A673 (cell line): Measurements from ENCODE around the gene PLAC1. TPM values are rescaled to one million over a fixed set of nuclear protein-coding genes. Genes with fewer than 3 reads are reported as not detected.

Experiments
- BruUV-seq: library from RNA; stranded (reverse); fragments of 400-500 nt; replicated peaks from 2 replicates; lab custom pipeline; 2021; lab: Mats Ljungman, UMichigan
- CTCF ChIA-PET: fragments of 300-600 bp; sonication (Branson Sonifier 250); formaldehyde crosslinking; loops from one replicate; lab custom pipeline; 2022; ENCODE audit warnings: antibody characterized with exemption; lab: Charles Lee
- POLR2A ChIA-PET: fragments of 300-600 bp; sonication (Branson Sonifier 250); formaldehyde crosslinking; loops from one replicate; lab custom pipeline; 2022; ENCODE audit warnings: antibody characterized with exemption; ENCODE audit not compliant: low non-redundant PET; lab: Charles Lee
- DNase-seq: peaks from one replicate; pipeline ENCODE4 v3.0.0-alpha.2; 2015; ENCODE audit warnings: low spot score
- H3K27ac ChIP-seq: fragments of 200-600 bp; sonication (generic); 2 replicates; pipeline ENCODE4 v1.5.1; 2016; ENCODE audit warnings: mixed run types, low read depth, mild to moderate bottlenecking, mixed read lengths, antibody characterized with exemption, low read length; ENCODE audit not compliant: poor library complexity, severe bottlenecking
- H3K27me3 ChIP-seq: fragments of 200-600 bp; sonication (generic); replicated peaks from 2 replicates; pipeline ENCODE4 v1.6.1; 2017; ENCODE audit warnings: mixed run types, low read depth, mild to moderate bottlenecking, mixed read lengths, antibody characterized with exemption, low read length; ENCODE audit not compliant: insufficient read depth, poor library complexity
- H3K36me3 ChIP-seq: fragments of 200-600 bp; sonication (generic); 2 replicates; pipeline ENCODE4 v1.6.1; 2016; ENCODE audit warnings: mixed run types, mild to moderate bottlenecking, mixed read lengths, antibody characterized with exemption, low read length; ENCODE audit not compliant: insufficient read depth, poor library complexity, severe bottlenecking
- H3K4me1 ChIP-seq: fragments of 200-600 bp; sonication (generic); 2 replicates; pipeline ENCODE4 v1.6.1; 2017; ENCODE audit warnings: mixed run types, mild to moderate bottlenecking, mixed read lengths, antibody characterized with exemption, low read length; ENCODE audit not compliant: insufficient read depth, poor library complexity, severe bottlenecking
- H3K4me3 ChIP-seq: fragments of 200-600 bp; sonication (generic); 2 replicates; pipeline ENCODE4 v1.5.1; 2016; ENCODE audit warnings: low read depth, mixed run types, mild to moderate bottlenecking, mixed read lengths, low read length; ENCODE audit not compliant: poor library complexity, severe bottlenecking
- H3K9me3 ChIP-seq: fragments of 200-600 bp; sonication (generic); 2 replicates; pipeline ENCODE4 v1.6.1; 2016; ENCODE audit warnings: mixed run types, low read depth, mild to moderate bottlenecking, mixed read lengths, antibody characterized with exemption, low read length; ENCODE audit not compliant: poor library complexity, severe bottlenecking
- EZH2 ChIP-seq: fragments of 200-600 bp; sonication (generic); IDR thresholded peaks from 2 replicates; pipeline ENCODE4 v1.6.1; 2017; ENCODE audit warnings: borderline replicate concordance, low read depth, mild to moderate bottlenecking, mixed read lengths, antibody characterized with exemption, low read length; ENCODE audit not compliant: poor library complexity, severe bottlenecking
- intact Hi-C: fragments of 100-400 bp; cut with micrococcal nuclease; formaldehyde crosslinking; loops from one replicate; pipeline ENCODE4 v1.10.0; 2022; ENCODE audit not compliant: unreplicated experiment
- total RNA-seq: library from RNA; stranded (reverse); gene quantifications from 2 replicates; pipeline ENCODE4 v1.2.3, GENCODE V29; 2021
- TF ChIP-seq, protein P1 (sequence below): fragments of 300-800, 200-600 bp; sonication (generic); conservative IDR thresholded peaks from 2 replicates; pipeline ENCODE4 v1.5.1; 2017; ENCODE audit warnings: low read depth, mild to moderate bottlenecking, antibody characterized with exemption, low read length, moderate library complexity, mixed read lengths

Gene PLAC1
- total RNA-seq, 1 experiment from 2014 or later, result 0.43 TPM

DNA sequence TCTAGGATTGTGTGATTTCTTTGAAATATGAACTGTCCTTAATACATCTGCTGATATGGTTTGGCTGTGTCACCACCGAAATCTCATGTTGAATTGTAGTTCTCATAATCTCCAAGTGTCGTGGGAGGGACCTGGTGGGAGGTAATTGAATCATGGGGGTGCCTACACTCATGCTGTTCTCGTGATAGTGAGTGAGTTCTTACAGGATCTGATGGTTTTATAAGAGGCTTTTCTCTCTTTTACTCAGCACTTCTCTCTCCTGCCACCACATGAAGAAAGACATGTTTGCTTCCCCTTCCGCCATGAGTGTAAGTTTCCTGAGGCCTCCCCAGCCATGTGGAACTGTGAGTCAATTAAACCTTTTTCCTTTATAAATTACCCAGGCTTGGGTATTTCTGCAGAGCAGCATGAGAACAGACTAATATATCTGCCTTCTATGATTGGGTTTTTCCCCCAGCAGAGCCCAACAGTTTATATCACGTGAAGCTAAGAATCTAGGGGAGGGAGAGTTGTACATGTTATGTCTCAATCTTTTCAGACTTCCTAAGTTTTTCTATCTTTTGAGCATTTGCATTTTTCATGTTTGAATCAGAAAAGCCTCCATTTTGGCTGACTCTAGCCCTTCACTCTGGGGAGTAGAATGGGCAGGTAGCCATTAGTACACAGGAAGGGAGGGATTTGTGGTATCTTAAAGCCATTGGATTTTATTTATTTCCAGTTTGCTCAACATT, 58.9 kb downstream of the PLAC1 start:
- no peak for TF ChIP-seq EZH2
- TF ChIP-seq, protein P1, sequence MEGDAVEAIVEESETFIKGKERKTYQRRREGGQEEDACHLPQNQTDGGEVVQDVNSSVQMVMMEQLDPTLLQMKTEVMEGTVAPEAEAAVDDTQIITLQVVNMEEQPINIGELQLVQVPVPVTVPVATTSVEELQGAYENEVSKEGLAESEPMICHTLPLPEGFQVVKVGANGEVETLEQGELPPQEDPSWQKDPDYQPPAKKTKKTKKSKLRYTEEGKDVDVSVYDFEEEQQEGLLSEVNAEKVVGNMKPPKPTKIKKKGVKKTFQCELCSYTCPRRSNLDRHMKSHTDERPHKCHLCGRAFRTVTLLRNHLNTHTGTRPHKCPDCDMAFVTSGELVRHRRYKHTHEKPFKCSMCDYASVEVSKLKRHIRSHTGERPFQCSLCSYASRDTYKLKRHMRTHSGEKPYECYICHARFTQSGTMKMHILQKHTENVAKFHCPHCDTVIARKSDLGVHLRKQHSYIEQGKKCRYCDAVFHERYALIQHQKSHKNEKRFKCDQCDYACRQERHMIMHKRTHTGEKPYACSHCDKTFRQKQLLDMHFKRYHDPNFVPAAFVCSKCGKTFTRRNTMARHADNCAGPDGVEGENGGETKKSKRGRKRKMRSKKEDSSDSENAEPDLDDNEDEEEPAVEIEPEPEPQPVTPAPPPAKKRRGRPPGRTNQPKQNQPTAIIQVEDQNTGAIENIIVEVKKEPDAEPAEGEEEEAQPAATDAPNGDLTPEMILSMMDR, result no peak
- DNase-seq, result no peak
- peaks cover 14% of the 10 kb centered on the region for H3K4me1 ChIP-seq
- BruUV-seq, result no TSS peak
- no peak overlapping the region for H3K4me3 ChIP-seq
- no peaks in the 10 kb centered on the region for H3K36me3 ChIP-seq
- ChIA-PET POLR2A (no interaction called here), CTCF (no interaction called here)
- intact Hi-C loops, result no loop called here
- H3K27ac ChIP-seq, result no peak overlapping the region
- no peaks in the 10 kb centered on the region for H3K27me3 ChIP-seq
- no peaks in the 10 kb centered on the region for H3K9me3 ChIP-seq

DNA sequence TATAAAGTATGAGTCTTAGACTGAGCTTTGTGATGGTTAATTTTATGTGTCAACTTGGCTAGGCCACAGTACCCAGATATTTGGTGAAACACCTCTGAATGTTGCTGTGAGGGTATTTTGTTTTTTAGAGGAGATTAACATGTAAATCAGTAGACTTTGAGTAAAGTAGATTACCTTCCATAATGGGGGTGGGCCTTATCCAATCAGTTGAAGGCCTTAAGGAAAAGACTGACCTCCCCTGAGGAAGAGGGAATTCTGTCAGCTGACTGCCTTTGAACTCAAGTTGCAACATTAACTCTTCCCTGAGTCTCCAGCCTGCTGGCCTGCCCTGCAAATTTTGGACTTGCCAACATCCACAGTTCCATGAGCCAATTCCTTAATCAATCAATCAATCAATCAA, 66.0 kb downstream of the PLAC1 start:
- BruUV-seq, result no TSS peak
- Histone ChIP-seq H3K36me3 (no peaks in the 10 kb centered on the region), H3K4me1 (no peaks in the 10 kb centered on the region), H3K4me3 (no peak overlapping the region), H3K9me3 (no peaks in the 10 kb centered on the region), H3K27ac (no peak overlapping the region), H3K27me3 (no peaks in the 10 kb centered on the region)
- intact Hi-C loops, result no loop called here
- no peak for TF ChIP-seq EZH2
- TF ChIP-seq, protein P1, result no peak
- POLR2A ChIA-PET, result no interaction called here
- DNase-seq, result no peak
- CTCF ChIA-PET, result no interaction called here

DNA sequence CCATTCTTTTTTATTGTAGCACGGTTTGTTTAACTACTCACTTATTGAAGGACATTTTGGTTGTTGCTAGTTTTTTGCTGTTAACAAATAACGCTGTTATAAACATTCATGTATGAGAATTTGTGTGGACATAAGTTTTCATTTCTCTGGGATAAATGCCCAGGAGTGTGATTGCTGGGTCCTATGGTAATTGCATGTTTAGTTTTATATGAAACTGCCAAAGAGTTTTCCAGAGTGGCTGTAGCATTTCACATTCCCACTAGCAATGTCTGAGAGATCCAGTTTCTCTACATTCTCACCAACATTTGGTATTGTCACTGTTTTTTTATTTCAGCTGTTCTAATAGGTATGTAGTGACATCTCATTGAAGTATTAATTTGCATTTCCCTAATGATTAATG, 66.8 kb downstream of the PLAC1 start:
- intact Hi-C loops, result no loop called here
- Histone ChIP-seq H3K9me3 (no peaks in the 10 kb centered on the region), H3K4me3 (no peak overlapping the region), H3K27ac (no peak overlapping the region), H3K27me3 (no peaks in the 10 kb centered on the region), H3K36me3 (no peaks in the 10 kb centered on the region), H3K4me1 (no peaks in the 10 kb centered on the region)
- no peak for TF ChIP-seq EZH2
- TF ChIP-seq, protein P1, result no peak
- BruUV-seq, result no TSS peak
- DNase-seq, result no peak
- POLR2A ChIA-PET, result no interaction called here
- CTCF ChIA-PET, result no interaction called here
